DMS114 treated with DMSO at 0.1 percent for 48 hours (cell line): ENCODE results near the gene CBLN3.
"Not testable (repeated sequence)": the region's sequence is repeated elsewhere in the genome, so short reads cannot be mapped to it uniquely, and the experiment has no call there.

Source experiments
- DNase-seq: peaks from one replicate; lab custom pipeline; 2025; ENCODE audit not compliant: unreplicated experiment; lab: John Stamatoyannopoulos, UW

The CBLN3 gene

GRCh38 chr14:24429395-24430142 is at the start of gene CBLN3, which contains the start of gene KHNYN:
Gene CBLN3 (minus strand): TSS chr14:24429668. CDS start chr14:24429054, 614 bp downstream.
Gene KHNYN (plus strand): TSS chr14:24429954. CDS start chr14:24430731, 777 bp downstream.
- DNase-seq, result peak; percentile 65

GRCh38 chr14:24475261-24475660 is 45.8 kb upstream of the CBLN3 start:
- DNase-seq, result no peak

- no peak for DNase-seq
Observed at GRCh38 chr14:24473211-24473610, 43.7 kb upstream of the CBLN3 start.

GRCh38 chr14:24470450-24470849 is 41.0 kb upstream of the CBLN3 start:
- DNase-seq, result not testable (repeated sequence)

GRCh38 chr14:24465805-24466204 is 36.3 kb upstream of the CBLN3 start:
- DNase-seq, result no peak

- DNase-seq, result no peak
Observed at GRCh38 chr14:24465368-24465767, 35.9 kb upstream of the CBLN3 start.

GRCh38 chr14:24463884-24464785 is 34.7 kb upstream of the CBLN3 start:
- DNase-seq, result no peak

GRCh38 chr14:24463017-24463883 is 33.8 kb upstream of the CBLN3 start:
- DNase-seq, result no peak

- DNase-seq, result no peak
Observed at GRCh38 chr14:24461336-24461735, 31.9 kb upstream of the CBLN3 start.

GRCh38 chr14:24459331-24459730 is 29.9 kb upstream of the CBLN3 start:
- DNase-seq, result no peak

GRCh38 chr14:24458736-24459135 is 29.3 kb upstream of the CBLN3 start:
- DNase-seq, result no peak

- no peak for DNase-seq
Observed at GRCh38 chr14:24456980-24457379, 27.5 kb upstream of the CBLN3 start.

- DNase-seq, result not testable (repeated sequence)
Observed at GRCh38 chr14:24450828-24451227, 21.4 kb upstream of the CBLN3 start.

GRCh38 chr14:24443053-24443665 is 13.7 kb upstream of the CBLN3 start:
- DNase-seq, result no peak

GRCh38 chr14:24442240-24443052 is 13.0 kb upstream of the CBLN3 start, which contains the start of gene SDR39U1:
Gene SDR39U1 (minus strand): TSS chr14:24442776. CDS start chr14:24442769, 7 bp downstream.
- DNase-seq, result peak; percentile 95

GRCh38 chr14:24441904-24442239 is 12.4 kb upstream of the CBLN3 start:
- DNase-seq, result peak; percentile 58

GRCh38 chr14:24441485-24441884 is 12.0 kb upstream of the CBLN3 start:
- DNase-seq, result no peak

- DNase-seq, result no peak
Observed at GRCh38 chr14:24440606-24441399, 11.3 kb upstream of the CBLN3 start.
